ENCODE data around the gene TAX1BP3.

TAX1BP3 gene

DNA sequence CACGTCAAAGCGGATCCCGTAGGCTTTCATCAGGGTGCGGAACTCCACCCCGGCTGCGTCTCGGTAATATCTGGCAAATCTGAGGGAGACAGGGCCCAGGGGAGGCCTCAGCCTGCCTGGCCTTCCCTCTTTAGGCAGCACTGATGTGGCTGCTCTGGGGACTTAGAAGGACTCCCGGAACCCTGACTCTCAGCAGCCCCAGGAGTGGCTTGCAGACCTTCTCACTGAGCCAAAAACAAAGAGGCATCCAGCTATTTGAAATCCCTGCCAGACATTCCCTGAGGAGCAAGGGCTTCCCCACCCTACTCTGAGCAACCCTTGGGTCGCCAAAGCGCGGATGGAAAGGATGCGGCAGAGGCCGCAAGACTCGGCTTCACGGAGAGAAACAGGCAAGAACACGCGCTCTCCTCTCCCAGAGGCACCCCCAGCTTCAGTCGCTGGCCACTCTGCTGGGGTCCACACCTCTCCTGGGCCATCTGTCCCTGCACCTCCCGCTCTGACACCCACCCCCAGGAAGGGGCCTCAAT, 19.7 kb upstream of the TAX1BP3 start:
- no peak for DNase-seq (ENCODE audit: low read depth)

DNA sequence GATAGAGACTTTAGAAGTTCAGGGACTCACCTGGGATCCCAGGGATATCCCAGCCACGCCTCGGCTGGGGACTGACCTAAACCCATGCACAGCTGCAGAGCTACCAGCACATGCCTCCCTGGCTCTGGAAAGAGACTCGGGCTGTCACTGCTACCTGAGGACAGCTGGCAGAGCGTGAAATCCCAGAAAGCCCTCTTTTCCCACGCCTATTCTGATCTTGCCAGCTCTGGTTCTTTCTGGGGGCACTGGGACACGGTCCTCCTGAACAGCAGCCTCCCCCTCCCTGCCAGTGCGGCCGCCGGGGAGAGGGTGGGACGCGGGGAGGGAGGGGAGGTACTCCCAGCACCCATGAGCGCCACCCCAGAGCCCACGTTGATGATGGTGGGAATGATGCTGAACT, 16.8 kb upstream of the TAX1BP3 start:
- DNase-seq (ENCODE audit: low read depth) = no peak

DNA sequence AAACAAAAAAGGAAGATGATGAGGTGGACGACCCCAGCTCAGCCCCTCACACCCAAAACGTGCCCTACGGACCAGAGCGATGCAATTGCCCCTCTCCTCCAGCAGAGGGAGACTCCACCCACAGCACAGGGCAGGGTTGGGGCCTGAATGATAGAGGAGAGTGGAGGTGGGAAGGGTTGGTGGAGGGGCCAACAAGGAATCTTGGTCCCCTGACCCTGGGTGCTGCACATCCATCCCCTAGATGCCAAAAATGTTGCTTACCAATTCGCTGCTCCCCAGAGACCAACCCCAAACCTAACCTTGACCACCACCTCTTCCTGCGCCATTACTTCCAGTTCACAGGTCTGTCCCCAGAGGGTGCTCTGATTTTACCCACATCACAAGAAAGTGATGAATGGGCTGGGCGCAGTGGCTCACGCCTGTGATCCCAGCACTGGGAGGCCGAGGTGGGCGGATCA, 14.7 kb upstream of the TAX1BP3 start:
- DNase-seq (ENCODE audit: low read depth) = no peak

GRCh38 chr17:3682033-3682432, 13.7 kb upstream of the TAX1BP3 start:
- no peak for DNase-seq (ENCODE audit: low read depth)

DNA sequence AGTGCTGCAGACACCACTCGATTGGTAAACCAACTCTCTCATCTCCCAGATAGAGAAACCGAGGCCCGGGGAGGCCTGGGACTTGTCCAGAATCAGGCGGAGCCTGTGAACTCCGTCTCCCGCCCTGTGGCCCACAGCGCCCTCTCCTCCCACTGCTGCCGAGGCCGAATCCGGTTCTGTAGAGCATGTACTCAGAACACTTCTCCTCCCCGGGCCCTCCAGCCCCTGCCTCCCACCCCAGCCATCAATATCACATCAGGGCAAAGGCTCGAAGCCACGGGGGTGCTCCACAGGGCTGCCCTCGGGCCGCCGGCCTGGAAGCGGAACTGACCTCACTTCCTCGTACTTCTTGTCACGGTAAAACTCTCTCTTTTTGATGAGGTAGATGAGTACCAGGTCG, 13.2 kb upstream of the TAX1BP3 start:
- no peak for DNase-seq (ENCODE audit: low read depth)

GRCh38 chr17:3681057-3681456, 12.7 kb upstream of the TAX1BP3 start:
- DNase-seq (ENCODE audit: low read depth) = no peak

GRCh38 chr17:3679531-3680126, 11.3 kb upstream of the TAX1BP3 start:
- no peak for DNase-seq (ENCODE audit: low read depth)

GRCh38 chr17:3678821-3679530, 10.6 kb upstream of the TAX1BP3 start:
- DNase-seq (ENCODE audit: low read depth) = no peak

DNA sequence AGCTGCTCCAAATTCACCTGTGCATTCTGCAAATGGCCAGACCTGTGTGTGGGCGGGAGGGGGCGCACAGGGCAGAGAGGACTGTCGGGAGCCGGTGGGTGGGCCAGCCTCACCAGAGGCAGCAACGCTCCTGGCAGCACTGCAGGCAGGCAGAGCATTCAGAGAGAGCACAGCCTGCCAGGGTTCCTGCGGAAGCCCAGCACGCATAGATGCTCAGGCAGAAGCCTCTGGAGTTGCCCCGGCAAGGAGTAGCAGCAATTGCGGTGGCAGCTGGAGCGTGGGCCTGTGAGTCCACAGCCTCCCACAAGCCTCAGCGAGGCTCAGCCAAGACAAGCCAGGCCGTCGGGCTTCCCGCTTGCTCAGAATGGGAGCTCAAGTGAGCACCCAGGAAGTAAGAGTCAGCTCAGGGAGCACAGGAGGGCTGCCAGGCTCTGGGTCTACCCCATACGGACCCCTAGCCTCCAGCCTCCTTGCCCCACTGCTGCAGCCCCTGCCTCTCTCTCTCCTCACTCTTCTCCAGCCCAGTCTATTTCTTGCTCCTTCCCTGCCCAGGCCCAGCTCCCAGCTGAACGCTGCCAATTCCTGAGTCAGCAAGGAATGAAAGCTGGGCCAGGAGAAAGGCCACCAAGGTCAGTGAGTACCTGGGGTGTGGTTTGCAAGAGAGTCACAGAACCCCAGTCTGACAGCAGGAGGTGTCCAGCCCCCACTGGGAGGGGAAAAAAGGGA, 9.9 kb upstream of the TAX1BP3 start:
- no peak for DNase-seq (ENCODE audit: low read depth)

- DNase-seq (ENCODE audit: low read depth) = no peak
Observed at GRCh38 chr17:3675886-3676285, 7.5 kb upstream of the TAX1BP3 start.

DNA sequence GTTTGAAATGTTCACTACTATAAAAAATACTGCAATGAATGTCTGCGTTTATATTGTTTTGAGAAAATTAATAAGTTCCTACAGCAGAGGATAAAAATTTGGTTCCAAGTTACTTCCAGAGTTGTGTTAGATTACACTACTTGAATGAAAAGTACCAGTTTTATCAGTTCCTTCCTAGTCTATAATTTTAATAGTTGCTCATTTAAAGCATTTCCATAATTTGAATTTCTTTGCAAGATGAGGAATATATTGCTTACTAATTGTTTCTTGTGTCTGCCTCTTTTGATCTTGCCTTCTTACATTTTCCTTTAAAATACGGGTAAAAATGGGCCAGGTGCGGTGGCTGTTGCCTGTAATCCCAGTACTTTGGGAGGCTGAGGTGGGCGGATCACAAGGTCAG, 4.2 kb upstream of the TAX1BP3 start:
- DNase-seq (ENCODE audit: low read depth) = no peak

GRCh38 chr17:3669548-3669947, 1.2 kb upstream of the TAX1BP3 start:
- no peak for DNase-seq (ENCODE audit: low read depth)

GRCh38 chr17:3669085-3669347, 638 bp upstream of the TAX1BP3 start:
- DNase-seq (ENCODE audit: low read depth) = no peak

- peak; percentile 84 for DNase-seq (ENCODE audit: low read depth)
Observed at GRCh38 chr17:3667366-3668278, 756 bp downstream of the TAX1BP3 start.

GRCh38 chr17:3666516-3666915, 1.9 kb downstream of the TAX1BP3 start:
- DNase-seq (ENCODE audit: low read depth) = no peak

GRCh38 chr17:3665834-3666233, 2.5 kb downstream of the TAX1BP3 start:
- DNase-seq (ENCODE audit: low read depth) = no peak

DNA sequence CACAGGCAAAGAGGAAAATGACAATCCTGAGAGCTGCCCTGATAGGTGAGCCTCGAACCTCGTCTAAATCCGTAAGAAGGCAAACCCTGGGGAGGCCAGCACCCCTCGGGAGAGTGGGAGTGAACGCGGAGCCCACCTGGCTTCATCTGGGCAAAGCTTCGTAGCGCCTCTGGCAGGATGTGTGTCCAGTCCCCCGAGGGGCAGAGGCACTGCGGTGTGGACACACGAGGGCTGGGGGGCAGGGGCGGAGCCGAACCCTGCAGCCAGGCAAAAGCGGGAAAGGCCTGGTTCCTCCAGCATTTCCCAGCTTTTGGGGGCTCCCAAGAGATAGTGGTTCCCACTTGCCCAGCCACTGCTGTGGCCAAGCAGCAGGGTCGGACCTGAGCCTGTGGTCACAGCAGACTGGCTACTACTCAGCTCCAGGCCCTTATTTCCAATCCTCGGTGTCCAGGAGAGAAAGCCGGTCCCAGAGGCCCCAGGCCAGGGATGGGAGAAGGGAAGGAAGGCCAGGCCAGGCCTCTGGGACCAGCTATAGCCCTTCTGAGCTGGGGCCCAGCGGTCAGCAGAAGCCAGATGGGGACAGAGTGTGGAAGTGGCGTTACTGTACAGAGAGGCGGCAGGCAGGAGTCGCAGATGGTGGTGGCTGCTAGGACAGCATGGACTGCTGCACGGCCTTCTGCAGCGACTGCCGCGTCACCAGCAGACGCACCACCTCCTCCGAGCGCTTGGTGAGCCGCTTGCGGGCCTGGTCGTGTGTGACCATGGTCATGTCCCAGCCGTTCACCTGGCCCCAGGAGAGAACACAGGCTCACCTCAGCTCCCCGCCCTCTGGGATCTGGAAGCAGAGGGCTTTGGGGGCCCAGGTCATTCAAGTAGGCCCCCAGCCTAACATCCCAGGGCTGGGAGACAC, 5.0 kb downstream of the TAX1BP3 start:
- DNase-seq (ENCODE audit: low read depth) = no peak

GRCh38 chr17:3660311-3660891, 8.0 kb downstream of the TAX1BP3 start:
- DNase-seq (ENCODE audit: low read depth) = no peak

DNA sequence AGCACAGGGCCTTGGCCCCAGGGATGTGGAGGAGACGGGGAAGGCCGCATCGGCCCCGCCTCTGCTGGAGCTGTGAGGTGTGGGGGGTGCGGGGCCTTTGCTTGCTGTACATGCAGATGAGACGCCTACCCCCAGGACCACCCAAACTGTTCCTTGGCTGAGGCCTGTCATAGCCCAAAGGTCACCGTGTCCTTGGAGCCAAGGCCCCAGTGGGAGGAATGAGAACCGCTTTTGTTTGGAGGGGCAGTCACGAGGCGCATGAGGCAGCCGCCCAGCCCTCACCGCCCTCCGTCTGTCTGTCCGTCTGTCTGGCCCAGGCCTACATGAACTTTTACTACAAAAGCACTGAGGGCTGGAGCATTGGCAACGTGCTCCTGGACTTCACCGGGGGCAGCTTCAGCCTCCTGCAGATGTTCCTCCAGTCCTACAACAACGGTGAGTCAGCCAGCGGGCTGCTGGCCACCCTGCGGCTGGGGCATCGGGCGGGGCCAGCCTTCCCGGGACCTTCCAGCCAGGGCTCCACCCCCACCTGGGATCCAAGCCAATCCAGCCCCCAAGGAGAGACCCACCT, 8.8 kb downstream of the TAX1BP3 start:
- peak; percentile 81 for DNase-seq (ENCODE audit: low read depth)

DNA sequence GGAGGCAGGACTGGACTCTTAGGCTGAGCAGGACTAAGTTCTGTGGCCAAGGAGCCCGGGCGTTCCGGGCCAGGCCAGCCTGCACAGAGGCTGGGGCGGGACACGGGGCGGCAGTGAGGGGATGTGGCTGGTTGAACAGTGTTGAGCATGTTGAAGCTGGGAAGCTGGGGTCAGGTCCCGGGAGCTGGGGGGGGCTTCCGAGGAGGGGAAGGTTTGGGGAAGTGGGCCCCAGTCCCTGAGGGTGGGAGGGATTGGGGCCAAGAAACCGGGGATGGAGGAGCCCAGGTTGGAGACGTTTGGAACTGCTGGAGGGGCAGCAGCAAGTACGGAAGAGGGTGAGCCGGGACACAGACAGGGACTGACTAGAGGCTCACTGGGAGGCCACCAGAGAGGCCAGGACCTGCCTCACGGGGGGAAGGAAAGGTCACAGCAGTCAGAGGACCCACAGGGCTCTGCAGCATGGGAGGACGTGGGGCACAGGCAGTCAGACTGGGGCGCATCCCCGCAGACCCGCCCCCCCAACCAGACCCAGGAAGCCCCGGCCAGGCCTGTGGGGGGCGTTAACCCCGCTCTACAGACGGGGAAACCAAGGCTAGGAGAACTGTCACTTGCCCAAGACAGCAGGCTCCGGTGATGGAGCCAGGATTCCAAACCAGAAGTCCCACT, 9.5 kb downstream of the TAX1BP3 start:
- DNase-seq (ENCODE audit: low read depth) = no peak
